GM23248 (cell line): ENCODE measurements around the gene EPHB3. TPM values are rescaled to one million over a fixed set of nuclear protein-coding genes. Genes with fewer than 3 reads are reported as not detected.

ENCODE experiments used
- DNase-seq: peaks from one replicate; pipeline ENCODE4 v3.0.0-alpha.2; 2015
- H2AFZ ChIP-seq: fragments of 200-600 bp; sonication (generic); 2 replicates; pipeline ENCODE4 v1.6.1; 2016; ENCODE audit warnings: antibody characterized with exemption
- H3F3A ChIP-seq: fragments of 200-600 bp; sonication (generic); 2 replicates; pipeline ENCODE4 v1.6.1; 2016; ENCODE audit warnings: mild to moderate bottlenecking, antibody characterized with exemption, mixed run types; ENCODE audit not compliant: insufficient read depth
- H3K27ac ChIP-seq: fragments of 200-600 bp; sonication (generic); 2 replicates; pipeline ENCODE4 v1.5.1; 2016; ENCODE audit warnings: mild to moderate bottlenecking
- H3K27me3 ChIP-seq: fragments of 200-600 bp; sonication (generic); replicated peaks from 2 replicates; pipeline ENCODE4 v1.6.1; 2016; ENCODE audit warnings: mild to moderate bottlenecking; ENCODE audit not compliant: insufficient read depth
- H3K36me3 ChIP-seq: fragments of 200-600 bp; sonication (generic); 2 replicates; pipeline ENCODE4 v1.6.1; 2016; ENCODE audit warnings: low read depth, mild to moderate bottlenecking
- H3K4me1 ChIP-seq: fragments of 200-600 bp; sonication (generic); 2 replicates; pipeline ENCODE4 v1.6.1; 2016; ENCODE audit warnings: mild to moderate bottlenecking; ENCODE audit not compliant: insufficient read depth
- H3K4me2 ChIP-seq: fragments of 200-600 bp; sonication (generic); one replicate; pipeline ENCODE4 v1.6.1; 2016; ENCODE audit warnings: mild to moderate bottlenecking; ENCODE audit not compliant: unreplicated experiment
- H3K4me3 ChIP-seq: fragments of 200-600 bp; sonication (generic); 2 replicates; pipeline ENCODE4 v1.5.1; 2016; ENCODE audit warnings: mild to moderate bottlenecking
- H3K79me2 ChIP-seq: fragments of 200-600 bp; sonication (generic); 2 replicates; pipeline ENCODE4 v1.6.1; 2016; ENCODE audit warnings: mild to moderate bottlenecking; ENCODE audit not compliant: insufficient read depth
- H3K9ac ChIP-seq: fragments of 200-600 bp; sonication (generic); 2 replicates; pipeline ENCODE4 v1.6.1; 2016; ENCODE audit warnings: mild to moderate bottlenecking
- H3K9me2 ChIP-seq: fragments of 200-600 bp; sonication (generic); 2 replicates; pipeline ENCODE4 v1.6.1; 2016; ENCODE audit warnings: mixed run types, mild to moderate bottlenecking, moderate library complexity; ENCODE audit not compliant: insufficient read depth
- H3K9me3 ChIP-seq: fragments of 200-600 bp; sonication (generic); one replicate; pipeline ENCODE4 v1.6.1; 2017; ENCODE audit warnings: low read depth
- H4K20me1 ChIP-seq: fragments of 200-600 bp; sonication (generic); 2 replicates; pipeline ENCODE4 v1.6.0; 2016; ENCODE audit not compliant: insufficient read depth
- EZH2 ChIP-seq: fragments of 200-600 bp; sonication (generic); IDR thresholded peaks from 2 replicates; pipeline ENCODE4 v1.6.1; 2018; ENCODE audit warnings: antibody characterized with exemption, mild to moderate bottlenecking; ENCODE audit not compliant: insufficient read depth, poor library complexity, severe bottlenecking
- EZH2phosphoT487 ChIP-seq: fragments of 200-600 bp; sonication (generic); IDR thresholded peaks from 2 replicates; pipeline ENCODE4 v1.6.1; 2018; ENCODE audit warnings: antibody characterized with exemption, moderate library complexity, mild to moderate bottlenecking, low read depth; ENCODE audit not compliant: insufficient read depth
- WGBS, 2 experiments: methylation state at CpG; one replicate each; pipeline ENCODE4 v1.1.6; 2015 to 2017; ENCODE audit warnings: low lambda C conversion rate in 2 of 2, low coverage in 1 of 2; ENCODE audit errors: missing lambda C conversion rate in 2 of 2; 5-methylcytosine and 5-hydroxymethylcytosine counted together
- in situ Hi-C: fragments of 300-500 bp; cut with MboI; formaldehyde crosslinking; loops from 2 replicates; pipeline ENCODE4 v1.15.0; 2020
- polyA plus RNA-seq: library from polyadenylated mRNA; unstranded; fragments of >200 nt; fragmentation: Nextera tagmentation; extraction: Ambion mirVana; gene quantifications from 2 replicates; pipeline ENCODE4 v1.2.1, GENCODE V29; 2016
- total RNA-seq: library from RNA; depleted of rRNA; stranded (reverse); fragments of >200 nt; shearing (Covaris generic); gene quantifications from 2 replicates; pipeline ENCODE4 v1.2.3, GENCODE V29; 2014

Gene EPHB3
- total and polyA plus RNA-seq, 2 experiments from 2014 or later: 1.7 to 3.0 TPM

DNA sequence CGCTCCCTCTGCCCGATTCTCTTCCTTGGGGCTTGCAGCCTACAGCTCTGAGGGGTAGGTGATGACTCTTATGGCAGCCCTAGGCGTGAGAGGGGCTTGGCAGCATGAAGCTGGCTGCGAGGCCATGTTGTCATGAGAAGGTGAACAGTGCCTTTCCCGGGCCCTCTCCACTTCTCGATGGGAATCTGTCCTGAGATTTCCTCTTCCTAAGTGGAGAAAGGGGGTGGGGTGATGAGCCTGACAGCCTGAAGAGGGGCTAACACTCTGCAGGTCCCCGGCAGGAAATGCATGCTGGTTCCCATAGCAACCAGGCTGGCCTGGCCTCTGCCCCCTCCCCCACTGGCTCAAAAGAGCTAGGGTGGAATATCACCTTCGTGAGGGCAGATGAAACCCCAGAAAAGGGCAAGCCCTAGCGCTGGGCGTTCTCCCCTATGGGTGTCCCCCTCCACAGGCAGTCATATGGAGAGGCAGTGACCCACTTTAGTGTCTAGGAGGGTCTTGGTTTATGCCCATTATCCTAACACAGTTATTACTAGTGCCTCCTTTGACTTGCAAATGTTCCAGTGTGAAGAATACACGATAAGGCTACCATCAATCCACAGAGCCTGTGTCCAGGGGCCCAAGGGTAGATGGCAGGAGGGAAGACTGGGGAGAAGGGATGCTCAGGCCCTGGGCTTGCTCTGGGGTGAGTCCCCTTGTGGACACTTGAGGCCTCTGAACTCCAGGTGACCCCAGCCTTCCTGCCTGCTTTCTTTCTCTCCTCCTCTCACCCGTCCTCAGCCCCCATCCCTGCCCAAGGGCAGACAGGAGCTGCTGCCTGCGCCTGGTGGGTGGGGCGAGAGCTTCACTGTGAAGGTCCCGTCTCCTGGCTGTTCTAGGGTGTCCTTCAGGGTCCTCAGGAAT is 13.2 kb downstream of the EPHB3 start:
- Histone ChIP-seq H3K27me3 (no peaks in the 10 kb centered on the region), H3K79me2 (no peaks in the 10 kb centered on the region), H3K27ac (no peak overlapping the region), H3K9me2 (no peaks in the 10 kb centered on the region), H2AFZ (no peak overlapping the region), H3F3A (no peaks in the 10 kb centered on the region), H3K4me2 (no peak overlapping the region), H3K9me3 (no peaks in the 10 kb centered on the region), H3K36me3 (no peaks in the 10 kb centered on the region), H3K4me1 (no peaks in the 10 kb centered on the region), H3K4me3 (no peak overlapping the region), H3K9ac (no peak overlapping the region), H4K20me1 (no peaks in the 10 kb centered on the region)
- 86 to 87% methylated on average over 14 to 15 of the region's 15 CpGs for WGBS, 2 experiments
- DNase-seq: no peak
- no peak for TF ChIP-seq EZH2
- TF ChIP-seq EZH2phosphoT487: no peak
- in situ Hi-C loops: no loop called here

DNA sequence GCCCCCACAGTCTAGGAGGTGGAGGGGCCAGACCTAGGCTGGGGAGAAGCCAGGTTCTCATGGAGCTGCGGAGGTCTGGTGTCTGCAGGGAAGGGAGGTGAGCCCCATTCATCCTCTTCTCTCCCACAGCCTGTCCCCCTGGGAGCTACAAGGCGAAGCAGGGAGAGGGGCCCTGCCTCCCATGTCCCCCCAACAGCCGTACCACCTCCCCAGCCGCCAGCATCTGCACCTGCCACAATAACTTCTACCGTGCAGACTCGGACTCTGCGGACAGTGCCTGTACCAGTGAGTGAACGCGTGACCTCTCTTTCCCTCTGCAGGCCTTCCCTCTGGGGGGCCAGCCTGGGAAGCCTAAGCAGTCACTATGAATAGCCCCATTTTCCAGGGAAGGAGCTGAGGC is 14.1 kb downstream of the EPHB3 start:
- H3K27ac ChIP-seq: no peak overlapping the region
- H3K9ac ChIP-seq: no peak overlapping the region
- H3K4me2 ChIP-seq: no peak overlapping the region
- no peaks in the 10 kb centered on the region for H4K20me1 ChIP-seq
- 95 to 96% methylated on average over 8 to 9 of the region's 9 CpGs for WGBS, 2 experiments
- no peaks in the 10 kb centered on the region for H3K9me3 ChIP-seq
- H3K79me2 ChIP-seq: no peaks in the 10 kb centered on the region
- no peaks in the 10 kb centered on the region for H3K36me3 ChIP-seq
- no peak overlapping the region for H3K4me3 ChIP-seq
- H2AFZ ChIP-seq: no peak overlapping the region
- DNase-seq: no peak
- in situ Hi-C loops: no loop called here
- H3K9me2 ChIP-seq: no peaks in the 10 kb centered on the region
- H3K4me1 ChIP-seq: no peaks in the 10 kb centered on the region
- H3K27me3 ChIP-seq: no peaks in the 10 kb centered on the region
- TF ChIP-seq EZH2phosphoT487 (no peak), EZH2 (no peak)
- no peaks in the 10 kb centered on the region for H3F3A ChIP-seq

- no peaks in the 10 kb centered on the region for H3K27me3 ChIP-seq
- no peak overlapping the region for H3K4me3 ChIP-seq
- no peak overlapping the region for H3K4me2 ChIP-seq
- no peaks in the 10 kb centered on the region for H3K9me3 ChIP-seq
- DNase-seq: no peak
- H3K27ac ChIP-seq: no peak overlapping the region
- TF ChIP-seq EZH2phosphoT487 (no peak), EZH2 (no peak)
- 92 to 93% methylated on average over 23 to 25 of the region's 25 CpGs for WGBS, 2 experiments
- no peaks in the 10 kb centered on the region for H4K20me1 ChIP-seq
- no peak overlapping the region for H2AFZ ChIP-seq
- no peaks in the 10 kb centered on the region for H3K4me1 ChIP-seq
- H3K79me2 ChIP-seq: no peaks in the 10 kb centered on the region
- H3F3A ChIP-seq: no peaks in the 10 kb centered on the region
- no peak overlapping the region for H3K9ac ChIP-seq
- in situ Hi-C loops: no loop called here
- no peaks in the 10 kb centered on the region for H3K9me2 ChIP-seq
- H3K36me3 ChIP-seq: no peaks in the 10 kb centered on the region
Measured at GRCh38 chr3:184576457-184577240, 15.1 kb downstream of the EPHB3 start.

- 78 to 88% methylated on average over 9 to 13 of the region's 15 CpGs for WGBS, 2 experiments
- Histone ChIP-seq H3K4me1 (peaks cover 4% of the 10 kb centered on the region; the same call in 1 of the 2 replicates), H3K9me3 (no peaks in the 10 kb centered on the region), H3K4me2 (no peak overlapping the region), H3K36me3 (no peaks in the 10 kb centered on the region), H3K9ac (no peak overlapping the region), H3F3A (no peaks in the 10 kb centered on the region), H3K4me3 (no peak overlapping the region), H3K9me2 (no peaks in the 10 kb centered on the region), H3K27me3 (no peaks in the 10 kb centered on the region), H2AFZ (no peak overlapping the region), H3K79me2 (no peaks in the 10 kb centered on the region), H3K27ac (no peak overlapping the region), H4K20me1 (no peaks in the 10 kb centered on the region)
- in situ Hi-C loops: no loop called here
- DNase-seq: no peak
- TF ChIP-seq EZH2phosphoT487: no peak
- no peak for TF ChIP-seq EZH2
Measured at GRCh38 chr3:184577546-184577945, 16.0 kb downstream of the EPHB3 start.
